Measurements from ENCODE around the gene ABLIM1.
A peak's percentile ranks its signal among the peaks of the same experiment; 100 is the strongest.

Gene ABLIM1

GRCh38 chr10:114643158-114643557, 14.9 kb downstream of the ABLIM1 start:
- no peak overlapping the region for H3K27ac Mint-ChIP-seq
- ATAC-seq, result no peak

GRCh38 chr10:114642729-114643128, 15.3 kb downstream of the ABLIM1 start:
- ATAC-seq, result no peak
- Mint-ChIP-seq H3K27ac (no peak overlapping the region), H3K9me3 (no peaks in the 10 kb centered on the region), H3K36me3 (no peaks in the 10 kb centered on the region), H3K4me1 (peaks cover 11% of the 10 kb centered on the region), H3K27me3 (no peaks in the 10 kb centered on the region), H3K4me3 (no peak overlapping the region)

More at GRCh38 chr10:114643158-114643557, 14.9 kb downstream of the ABLIM1 start:
- Mint-ChIP-seq H3K4me1 (peaks cover 11% of the 10 kb centered on the region), H3K36me3 (no peaks in the 10 kb centered on the region), H3K27me3 (no peaks in the 10 kb centered on the region), H3K4me3 (no peak overlapping the region), H3K9me3 (no peaks in the 10 kb centered on the region)

- ATAC-seq, result peak; percentile 89
- peaks cover 11% of the 10 kb centered on the region for H3K4me1 Mint-ChIP-seq
- no peaks in the 10 kb centered on the region for H3K36me3 Mint-ChIP-seq
- peak overlapping the region; percentile 60 for H3K27ac Mint-ChIP-seq
- H3K27me3 Mint-ChIP-seq, result peaks cover 17% of the 10 kb centered on the region
- no peak overlapping the region for H3K4me3 Mint-ChIP-seq
- H3K9me3 Mint-ChIP-seq, result no peaks in the 10 kb centered on the region
Observed at GRCh38 chr10:114638821-114639625, 19.1 kb downstream of the ABLIM1 start.

GRCh38 chr10:114635797-114636550, 22.1 kb downstream of the ABLIM1 start:
- H3K4me1 Mint-ChIP-seq, result peaks cover 38% of the 10 kb centered on the region
- peaks cover 46% of the 10 kb centered on the region for H3K27me3 Mint-ChIP-seq
- no peak overlapping the region for H3K27ac Mint-ChIP-seq

GRCh38 chr10:114635101-114635500, 23.0 kb downstream of the ABLIM1 start:
- H3K4me3 Mint-ChIP-seq, result no peak overlapping the region
- no peaks in the 10 kb centered on the region for H3K36me3 Mint-ChIP-seq
- H3K27me3 Mint-ChIP-seq, result peaks cover 55% of the 10 kb centered on the region
- ATAC-seq, result no peak
- H3K9me3 Mint-ChIP-seq, result no peaks in the 10 kb centered on the region
- no peak overlapping the region for H3K27ac Mint-ChIP-seq
- peaks cover 38% of the 10 kb centered on the region for H3K4me1 Mint-ChIP-seq

More at GRCh38 chr10:114635797-114636550, 22.1 kb downstream of the ABLIM1 start:
- Mint-ChIP-seq H3K4me3 (no peak overlapping the region), H3K9me3 (no peaks in the 10 kb centered on the region), H3K36me3 (no peaks in the 10 kb centered on the region)
- no peak for ATAC-seq

GRCh38 chr10:114634609-114634979, 23.5 kb downstream of the ABLIM1 start:
- Mint-ChIP-seq H3K36me3 (no peaks in the 10 kb centered on the region), H3K27ac (no peak overlapping the region), H3K4me3 (no peak overlapping the region), H3K9me3 (no peaks in the 10 kb centered on the region), H3K27me3 (peaks cover 60% of the 10 kb centered on the region), H3K4me1 (peaks cover 39% of the 10 kb centered on the region)
- no peak for ATAC-seq

GRCh38 chr10:114632869-114633715, 25.0 kb downstream of the ABLIM1 start:
- no peaks in the 10 kb centered on the region for H3K36me3 Mint-ChIP-seq
- H3K4me3 Mint-ChIP-seq, result peak overlapping the region; percentile 14
- H3K27me3 Mint-ChIP-seq, result peaks cover 69% of the 10 kb centered on the region
- no peak overlapping the region for H3K27ac Mint-ChIP-seq
- H3K9me3 Mint-ChIP-seq, result no peaks in the 10 kb centered on the region
- peaks cover 32% of the 10 kb centered on the region for H3K4me1 Mint-ChIP-seq
- ATAC-seq, result peak; percentile 72

- Mint-ChIP-seq H3K27me3 (peaks cover 76% of the 10 kb centered on the region), H3K36me3 (no peaks in the 10 kb centered on the region), H3K9me3 (no peaks in the 10 kb centered on the region), H3K4me3 (peak overlapping the region; percentile 84), H3K27ac (no peak overlapping the region), H3K4me1 (peaks cover 32% of the 10 kb centered on the region)
- ATAC-seq, result peak; percentile 61
Observed at GRCh38 chr10:114631666-114632417, 26.2 kb downstream of the ABLIM1 start.

GRCh38 chr10:114631090-114631665, 26.9 kb downstream of the ABLIM1 start:
- peaks cover 32% of the 10 kb centered on the region for H3K4me1 Mint-ChIP-seq
- no peaks in the 10 kb centered on the region for H3K36me3 Mint-ChIP-seq
- no peak for ATAC-seq
- no peak overlapping the region for H3K27ac Mint-ChIP-seq
- peak overlapping the region; percentile 84 for H3K4me3 Mint-ChIP-seq
- no peaks in the 10 kb centered on the region for H3K9me3 Mint-ChIP-seq
- peaks cover 78% of the 10 kb centered on the region for H3K27me3 Mint-ChIP-seq

- Mint-ChIP-seq H3K4me1 (peaks cover 32% of the 10 kb centered on the region), H3K27ac (no peak overlapping the region), H3K27me3 (peaks cover 67% of the 10 kb centered on the region), H3K4me3 (no peak overlapping the region), H3K36me3 (no peaks in the 10 kb centered on the region), H3K9me3 (no peaks in the 10 kb centered on the region)
- no peak for ATAC-seq
Observed at GRCh38 chr10:114629824-114630730, 28.0 kb downstream of the ABLIM1 start.

- no peaks in the 10 kb centered on the region for H3K36me3 Mint-ChIP-seq
- H3K4me3 Mint-ChIP-seq, result no peak overlapping the region
- no peak overlapping the region for H3K27ac Mint-ChIP-seq
- peaks cover 63% of the 10 kb centered on the region for H3K27me3 Mint-ChIP-seq
- ATAC-seq, result no peak
- H3K4me1 Mint-ChIP-seq, result peaks cover 32% of the 10 kb centered on the region
- H3K9me3 Mint-ChIP-seq, result no peaks in the 10 kb centered on the region
Observed at GRCh38 chr10:114629083-114629823, 28.8 kb downstream of the ABLIM1 start.

GRCh38 chr10:114628106-114628505, 30.0 kb downstream of the ABLIM1 start:
- Mint-ChIP-seq H3K27ac (no peak overlapping the region), H3K27me3 (peaks cover 56% of the 10 kb centered on the region), H3K4me1 (peaks cover 27% of the 10 kb centered on the region), H3K36me3 (no peaks in the 10 kb centered on the region), H3K9me3 (no peaks in the 10 kb centered on the region), H3K4me3 (no peak overlapping the region)
- ATAC-seq, result no peak

- peaks cover 53% of the 10 kb centered on the region for H3K27me3 Mint-ChIP-seq
- H3K4me1 Mint-ChIP-seq, result peaks cover 14% of the 10 kb centered on the region
- peaks cover 3% of the 10 kb centered on the region for H3K9me3 Mint-ChIP-seq
- H3K4me3 Mint-ChIP-seq, result no peak overlapping the region
- H3K27ac Mint-ChIP-seq, result no peak overlapping the region
- peaks cover 6% of the 10 kb centered on the region for H3K36me3 Mint-ChIP-seq
- ATAC-seq, result no peak
Observed at GRCh38 chr10:114626841-114627240, 31.2 kb downstream of the ABLIM1 start.

Data from stimulated activated memory B cell treated with anti-CD40 and anti-IgM and Interleukin-4, amounts not matched to agents 10 μg/mL and 1 μg/mL and 100 μg/mL, for 72 hours (primary cell).